Esophagus muscularis mucosa (tissue), 4 donors: ENCODE measurements around the gene VAMP2. TPM values are rescaled to one million over a fixed set of nuclear protein-coding genes. Genes with fewer than 3 reads are reported as not detected.

ENCODE experiments used
- DNase-seq: peaks from one replicate; pipeline ENCODE4 v3.0.0-alpha.2; 2017; ENCODE audit errors: extremely low spot score
- H3K27ac ChIP-seq, 4 donors: fragments of 200-600 bp; sonication (generic); replicated peaks in 1 of 4; 1 replicate in 3 of 4; 2 replicates in 1 of 4; pipeline ENCODE4 v1.5.1; 2016 to 2019; ENCODE audit warnings: mild to moderate bottlenecking in 1 of 4
- H3K27me3 ChIP-seq, 4 donors: fragments of 200-600 bp; sonication (generic); one replicate each; pipeline versions ENCODE4 v1.5.1 to v1.6.0; 2016 to 2019
- H3K36me3 ChIP-seq, 4 donors: fragments of 200-600 bp; sonication (generic); one replicate each; pipeline ENCODE4 v1.5.1; 2016 to 2019
- H3K4me1 ChIP-seq, 4 donors: fragments of 200-600 bp; sonication (generic); one replicate each; pipeline ENCODE4 v1.5.1; 2016 to 2019
- H3K4me3 ChIP-seq, 4 donors: fragments of 200-600 bp; sonication (generic); 1 replicate in 2 of 4; 2 replicates in 2 of 4; pipeline ENCODE4 v1.5.1; 2016 to 2019; ENCODE audit warnings: mild to moderate bottlenecking in 4 of 4, moderate library complexity in 1 of 4
- H3K9me3 ChIP-seq, 4 donors: fragments of 200-600 bp; sonication (generic); 1 replicate in 3 of 4; 2 replicates in 1 of 4; pipeline ENCODE4 v1.5.1; 2016 to 2019
- EP300 ChIP-seq: sonication (generic); formaldehyde crosslinking; IDR thresholded peaks from one replicate; pipeline ENCODE4 v1.6.1; 2017; ENCODE audit warnings: antibody characterized with exemption
- POLR2A ChIP-seq: fragments of 450-650 bp; IDR thresholded peaks from one replicate; pipeline ENCODE4 v1.6.1; 2017; ENCODE audit warnings: antibody characterized with exemption, moderate library complexity, mild to moderate bottlenecking, low read depth
- POLR2AphosphoS5 ChIP-seq, 2 donors: sonication (generic); formaldehyde crosslinking; IDR thresholded peaks; one replicate each; pipeline ENCODE4 v1.6.1; 2017; ENCODE audit warnings: antibody characterized with exemption in 2 of 2
- WGBS: methylation state at CpG from one replicate; pipeline ENCODE4 v1.1.5; 2018; 5-methylcytosine and 5-hydroxymethylcytosine counted together
- intact Hi-C: fragments of 100-400 bp; cut with DNase I; formaldehyde crosslinking; loops from one replicate; pipeline ENCODE4 v1.15.1; 2023
- total RNA-seq, 4 donors: library from RNA; depleted of rRNA; stranded (reverse); fragments of >200 nt; gene quantifications; one replicate each; pipeline versions ENCODE4 v1.1.0 to v1.2.1, GENCODE V29; 2016
- TF ChIP-seq, protein P1 (sequence below), 3 experiments: fragments of 200-600 bp in 2 of 3; fragments of 450-650 bp in 1 of 3; sonication (generic) in 2 of 3; IDR thresholded peaks; one replicate each; pipeline ENCODE4 v1.5.1; 2017 to 2019; ENCODE audit warnings: antibody characterized with exemption in 3 of 3, mild to moderate bottlenecking in 2 of 3, moderate library complexity in 1 of 3

Gene VAMP2, protein sequence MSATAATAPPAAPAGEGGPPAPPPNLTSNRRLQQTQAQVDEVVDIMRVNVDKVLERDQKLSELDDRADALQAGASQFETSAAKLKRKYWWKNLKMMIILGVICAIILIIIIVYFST
- total RNA-seq: 10 to 100 TPM; 23.7 to 36.4 (median 33.0) TPM

DNA sequence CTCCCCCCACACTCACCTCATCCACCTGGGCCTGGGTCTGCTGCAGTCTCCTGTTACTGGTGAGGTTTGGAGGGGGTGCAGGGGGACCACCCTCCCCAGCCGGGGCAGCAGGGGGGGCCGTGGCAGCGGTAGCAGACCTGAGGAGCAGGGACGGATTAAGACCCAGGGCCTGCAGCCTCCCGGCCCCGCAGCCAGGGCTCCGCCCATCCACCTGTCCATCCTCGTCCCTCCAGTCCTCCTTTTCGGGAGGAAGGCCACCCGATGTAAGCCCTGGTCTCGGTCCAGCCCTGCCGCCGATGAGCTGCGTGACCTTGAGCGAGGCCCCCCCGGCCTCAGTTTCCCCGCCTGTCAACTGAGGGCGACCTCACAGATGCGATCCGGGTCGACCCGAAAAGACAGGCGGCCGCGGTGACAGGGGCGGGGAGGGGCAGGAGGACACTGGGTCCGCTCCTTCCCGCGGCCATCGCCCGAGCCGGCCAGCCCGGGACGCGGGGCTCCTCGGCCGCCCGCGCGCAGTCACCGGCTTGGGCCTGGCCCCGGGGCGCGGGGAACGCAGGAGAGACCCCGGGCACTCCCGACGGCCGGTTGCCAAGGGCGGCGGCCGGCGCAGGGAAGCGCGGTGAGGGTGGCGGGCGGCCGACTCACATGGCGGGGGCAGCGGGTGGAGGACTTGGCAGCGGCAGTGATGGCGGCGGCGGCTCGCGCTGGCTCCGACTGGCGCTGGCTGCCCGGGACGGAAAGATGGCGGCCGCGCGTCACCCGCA, at the start of gene VAMP2:
VAMP2 (minus strand) TSS at position 716 of the 764 bp plus-strand sequence; CDS start at position 647, 69 bp downstream.
- H3K27me3 ChIP-seq: no peaks in the 10 kb centered on the region
- peak; percentile 68 for TF ChIP-seq POLR2A
- TF ChIP-seq POLR2AphosphoS5 (IDR thresholded peaks at IDR 0.05): peak in 1 of 2 donors; percentile 88
- TF ChIP-seq, protein P1, sequence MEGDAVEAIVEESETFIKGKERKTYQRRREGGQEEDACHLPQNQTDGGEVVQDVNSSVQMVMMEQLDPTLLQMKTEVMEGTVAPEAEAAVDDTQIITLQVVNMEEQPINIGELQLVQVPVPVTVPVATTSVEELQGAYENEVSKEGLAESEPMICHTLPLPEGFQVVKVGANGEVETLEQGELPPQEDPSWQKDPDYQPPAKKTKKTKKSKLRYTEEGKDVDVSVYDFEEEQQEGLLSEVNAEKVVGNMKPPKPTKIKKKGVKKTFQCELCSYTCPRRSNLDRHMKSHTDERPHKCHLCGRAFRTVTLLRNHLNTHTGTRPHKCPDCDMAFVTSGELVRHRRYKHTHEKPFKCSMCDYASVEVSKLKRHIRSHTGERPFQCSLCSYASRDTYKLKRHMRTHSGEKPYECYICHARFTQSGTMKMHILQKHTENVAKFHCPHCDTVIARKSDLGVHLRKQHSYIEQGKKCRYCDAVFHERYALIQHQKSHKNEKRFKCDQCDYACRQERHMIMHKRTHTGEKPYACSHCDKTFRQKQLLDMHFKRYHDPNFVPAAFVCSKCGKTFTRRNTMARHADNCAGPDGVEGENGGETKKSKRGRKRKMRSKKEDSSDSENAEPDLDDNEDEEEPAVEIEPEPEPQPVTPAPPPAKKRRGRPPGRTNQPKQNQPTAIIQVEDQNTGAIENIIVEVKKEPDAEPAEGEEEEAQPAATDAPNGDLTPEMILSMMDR (IDR thresholded peaks at IDR 0.05): peak in 2 of 3 experiments; percentile 4 to 25
- no peak for TF ChIP-seq EP300
- H3K9me3 ChIP-seq: no peaks in the 10 kb centered on the region
- intact Hi-C loops: no loop called here
- H3K27ac ChIP-seq: peak within 1 kb of the TSS; percentile 100
- H3K4me1 ChIP-seq: peaks cover 47 to 71% (median 68%) of the 10 kb centered on the region in 4 donors
- H3K36me3 ChIP-seq: peaks cover 9 to 27% (median 23%) of the 10 kb centered on the region in 4 donors
- WGBS: 0% methylated on average over 2 of the region's 75 CpGs
- DNase-seq: no peak
- H3K4me3 ChIP-seq: peak within 1 kb of the TSS; percentile 94 to 100 (median 100)

DNA sequence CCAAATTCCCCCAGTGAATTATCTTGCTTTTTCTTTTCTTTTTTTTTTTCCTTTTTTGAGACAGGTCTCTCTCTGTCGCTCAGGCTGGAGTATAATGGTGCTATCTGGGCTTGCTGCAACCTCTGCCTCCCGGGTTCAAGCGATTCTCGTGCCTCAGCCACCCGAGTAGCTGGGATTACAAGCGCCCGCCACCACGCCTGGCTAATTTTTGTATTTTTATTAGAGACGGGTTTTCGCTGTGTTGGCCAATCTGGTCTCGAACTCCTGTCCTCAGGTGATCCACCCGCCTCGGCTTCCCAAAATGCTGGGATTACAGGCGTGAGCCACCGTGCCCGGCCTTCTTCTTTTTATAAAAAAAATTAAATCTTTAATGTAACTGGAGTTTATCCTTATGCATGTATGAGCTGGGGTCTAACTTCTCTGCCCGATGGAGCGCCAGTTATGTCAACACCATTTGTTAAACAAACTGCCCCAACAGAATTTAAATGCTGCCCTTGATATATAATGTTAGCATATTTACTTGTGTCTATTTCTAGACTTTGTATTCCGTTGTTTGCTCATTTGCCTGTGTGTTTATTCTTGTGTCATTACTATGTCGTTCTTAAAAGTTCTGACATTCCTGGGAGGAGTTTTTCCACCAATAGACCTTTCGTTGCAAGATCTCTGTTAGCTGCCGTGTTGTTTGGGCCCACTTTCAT, 48.2 kb upstream of the VAMP2 start:
- no peaks in the 10 kb centered on the region for H3K9me3 ChIP-seq
- H3K36me3 ChIP-seq: no peaks in the 10 kb centered on the region
- WGBS: 13% methylated on average over 22 of the region's 22 CpGs
- H3K4me3 ChIP-seq: peak overlapping the region; percentile 55 to 65 (median 62)
- H3K4me1 ChIP-seq: peaks cover 10 to 16% (median 14%) of the 10 kb centered on the region in 4 donors
- H3K27ac ChIP-seq: peak overlapping the region; percentile 84 to 86 (median 86)
- TF ChIP-seq POLR2A (no peak), POLR2AphosphoS5 (IDR thresholded peaks at IDR 0.05) (no peak), EP300 (no peak)
- TF ChIP-seq, protein P1 (IDR thresholded peaks at IDR 0.05): no peak
- intact Hi-C loops: no loop called here
- no peaks in the 10 kb centered on the region for H3K27me3 ChIP-seq
- no peak for DNase-seq

DNA sequence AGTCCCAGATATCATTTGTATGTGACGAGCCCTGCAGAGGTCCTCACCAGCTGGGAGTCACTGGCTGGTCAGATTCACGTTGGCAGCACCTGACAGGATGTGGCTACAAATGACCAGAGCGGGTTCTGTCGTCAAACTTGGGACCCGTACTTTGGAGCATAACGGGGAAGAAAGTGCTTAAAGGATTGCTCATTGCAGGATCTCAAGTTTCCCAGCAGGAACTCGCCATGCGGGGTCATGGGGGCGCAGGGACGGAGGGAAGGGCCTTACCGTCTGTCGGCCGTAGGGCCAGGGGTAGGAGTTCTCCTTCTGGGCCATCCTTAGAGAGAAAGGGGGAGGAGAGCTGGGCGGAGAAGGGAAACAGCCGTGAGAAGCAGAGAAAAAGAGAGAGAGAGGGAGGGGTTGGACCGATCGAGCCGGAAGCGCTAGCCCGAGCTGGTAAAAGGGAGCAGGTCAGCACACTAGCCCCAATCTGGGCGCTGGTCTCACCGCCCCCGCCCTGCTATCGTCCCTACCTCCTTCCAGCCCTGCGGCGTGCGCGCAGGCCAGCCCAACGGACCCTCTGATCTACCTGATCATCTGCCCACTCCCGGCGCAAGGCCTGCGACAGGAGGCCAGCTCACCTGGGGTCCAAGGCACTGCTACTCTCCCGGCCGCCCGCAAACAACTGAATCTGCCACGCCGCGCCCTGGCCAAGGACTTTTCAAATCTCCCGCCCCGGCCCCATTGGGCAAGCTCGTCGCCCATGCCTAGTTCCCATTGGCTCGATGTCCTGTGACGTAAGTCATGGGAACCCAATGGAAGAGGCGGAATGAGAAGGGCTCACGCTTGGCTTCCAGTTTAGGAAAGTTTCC, 47.4 kb upstream of the VAMP2 start, which contains the start of gene AURKB:
AURKB (minus strand) TSS at position 669 of the 854 bp plus-strand sequence; CDS start at position 318, 351 bp downstream.
- WGBS: 3% methylated on average over 45 of the region's 46 CpGs
- no peaks in the 10 kb centered on the region for H3K27me3 ChIP-seq
- TF ChIP-seq, protein P1 (IDR thresholded peaks at IDR 0.05): no peak
- peak; percentile 37 to 78 for TF ChIP-seq POLR2AphosphoS5 (IDR thresholded peaks at IDR 0.05)
- H3K4me3 ChIP-seq: peak within 1 kb of the TSS; percentile 55 to 65 (median 62)
- peak within 1 kb of the TSS; percentile 84 to 86 (median 86) for H3K27ac ChIP-seq
- H3K9me3 ChIP-seq: no peaks in the 10 kb centered on the region
- DNase-seq: peak; percentile 98
- H3K4me1 ChIP-seq: peaks cover 10 to 16% (median 14%) of the 10 kb centered on the region in 4 donors
- intact Hi-C loops: loop anchor here (10.0 kb wide), 1 partner anchor 75 kb away; the partner anchor contains the start of gene RANGRF
- H3K36me3 ChIP-seq: no peaks in the 10 kb centered on the region

DNA sequence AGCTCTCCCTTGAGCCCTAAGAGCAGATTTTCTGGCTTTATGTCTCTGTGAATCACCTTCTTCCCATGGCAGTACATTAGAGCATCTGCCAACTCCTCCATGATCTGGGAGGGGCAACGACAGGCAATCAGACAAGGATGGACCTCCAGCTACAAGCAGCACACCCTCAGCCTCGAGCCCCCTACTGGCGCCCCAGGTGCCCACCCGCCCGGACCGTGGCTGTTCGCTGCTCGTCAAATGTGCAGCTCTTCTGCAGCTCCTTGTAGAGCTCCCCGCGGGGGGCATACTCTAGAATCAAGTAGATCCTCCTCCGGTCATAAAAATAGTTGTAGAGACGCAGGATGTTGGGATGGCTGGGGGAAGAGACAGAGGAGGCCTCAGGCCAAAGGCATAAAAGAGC, 43.8 kb upstream of the VAMP2 start:
- Histone ChIP-seq H3K27me3 (no peaks in the 10 kb centered on the region), H3K4me3 (no peak overlapping the region), H3K4me1 (peaks cover 10 to 15% (median 14%) of the 10 kb centered on the region in 4 donors), H3K27ac (no peak overlapping the region), H3K36me3 (no peaks in the 10 kb centered on the region), H3K9me3 (no peaks in the 10 kb centered on the region)
- WGBS: 96% methylated on average over 9 of the region's 12 CpGs
- intact Hi-C loops: loop anchor here (10.0 kb wide), 1 partner anchor 78 kb away; the partner anchor contains the start of gene RANGRF
- no peak for DNase-seq
- TF ChIP-seq POLR2AphosphoS5 (IDR thresholded peaks at IDR 0.05) (no peak), POLR2A (no peak), EP300 (no peak)
- TF ChIP-seq, protein P1 (IDR thresholded peaks at IDR 0.05): no peak
